Measurements from ENCODE around the gene PROKR1.
"Not testable (repeated sequence)": the region's sequence is repeated elsewhere in the genome, so short reads cannot be mapped to it uniquely, and the experiment has no call there.

Gene PROKR1

DNA sequence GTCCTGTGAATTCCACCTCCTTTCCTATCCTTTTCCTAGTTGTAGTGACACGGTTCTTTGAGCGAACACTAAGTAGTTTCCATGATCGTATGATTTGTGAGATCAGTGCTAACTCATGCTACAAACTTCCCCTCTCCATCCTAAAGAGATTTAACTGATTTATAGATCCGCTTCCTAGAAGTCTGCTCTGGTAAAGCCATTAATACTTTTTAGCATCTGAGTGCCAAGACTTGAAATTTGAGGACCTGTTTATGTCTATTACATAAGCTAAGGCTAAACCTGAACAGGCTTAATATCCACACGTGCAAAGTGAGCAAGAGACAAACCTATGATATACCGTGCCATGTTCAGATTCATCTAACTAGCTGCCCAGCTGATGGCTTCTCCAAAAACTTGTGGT, 14.9 kb downstream of the PROKR1 start:
- no peak for DNase-seq (ENCODE audit: low read depth)

DNA sequence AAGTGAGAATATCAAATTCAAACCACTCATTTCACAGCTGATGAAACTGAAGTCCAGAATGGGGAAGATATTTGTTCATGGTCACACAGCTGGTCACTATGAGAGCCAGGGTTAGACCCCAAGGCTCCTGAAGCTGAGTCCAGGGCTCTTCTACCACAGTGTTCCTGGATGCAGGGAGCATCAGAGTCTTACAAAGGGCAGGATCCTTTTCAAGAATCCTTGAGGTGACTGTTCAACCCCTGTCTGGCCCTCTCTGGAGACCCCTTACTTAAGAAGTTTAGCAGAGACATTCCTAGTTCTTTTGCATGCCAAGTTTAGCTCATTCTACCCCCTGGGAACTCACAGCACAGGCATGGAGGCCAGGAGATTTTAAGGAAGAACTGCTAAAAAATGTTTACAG, 15.7 kb downstream of the PROKR1 start:
- DNase-seq (ENCODE audit: low read depth): no peak

DNA sequence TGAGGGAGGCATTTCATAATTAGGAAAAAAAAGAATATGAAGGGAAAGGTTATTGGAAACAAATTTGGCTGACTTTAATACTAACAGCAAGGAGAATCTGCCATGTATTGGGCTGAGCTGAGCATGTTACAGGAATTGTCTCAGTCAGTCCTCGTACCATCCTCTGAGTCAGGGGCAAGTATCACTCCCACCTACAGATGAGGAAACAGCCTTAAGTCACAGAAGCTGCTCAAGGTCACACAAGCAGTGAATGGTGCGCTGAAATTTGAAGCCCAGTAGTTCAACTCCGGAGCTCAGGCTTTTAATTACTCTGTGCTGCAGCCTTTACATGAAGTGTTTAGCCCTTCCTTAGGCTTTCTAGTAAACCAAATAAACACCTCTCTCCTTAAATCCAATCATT, 17.3 kb downstream of the PROKR1 start:
- DNase-seq (ENCODE audit: low read depth): no peak

DNA sequence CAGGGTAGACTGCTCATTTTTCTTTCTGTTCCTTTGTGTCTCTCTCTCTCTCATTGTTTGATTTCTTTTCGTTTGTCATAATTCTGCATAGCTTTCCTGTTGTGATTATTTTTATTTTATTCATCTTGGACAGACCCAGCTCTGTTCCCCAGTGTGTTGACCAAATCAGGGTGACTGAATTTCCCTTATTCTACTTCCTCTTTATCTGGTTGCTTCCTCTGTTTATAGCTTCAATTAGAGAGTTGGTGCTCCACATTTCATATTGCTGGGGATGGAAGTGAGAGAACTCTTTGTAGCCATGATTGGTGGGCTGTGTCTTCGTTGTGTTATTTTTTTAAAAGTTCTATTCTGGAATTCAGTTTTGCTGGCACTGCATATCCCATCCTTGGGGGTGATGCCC, 19.1 kb downstream of the PROKR1 start:
- no peak for DNase-seq (ENCODE audit: low read depth)

- no peak for DNase-seq (ENCODE audit: low read depth)
These were observed 20.2 kb downstream of the PROKR1 start for GRCh38 chr2:68663371-68664156.

- no peak for DNase-seq (ENCODE audit: low read depth)
These were observed 24.0 kb downstream of the PROKR1 start for GRCh38 chr2:68667371-68667770.

GRCh38 chr2:68669651-68670050, 26.3 kb downstream of the PROKR1 start:
- no peak for DNase-seq (ENCODE audit: low read depth)

DNA sequence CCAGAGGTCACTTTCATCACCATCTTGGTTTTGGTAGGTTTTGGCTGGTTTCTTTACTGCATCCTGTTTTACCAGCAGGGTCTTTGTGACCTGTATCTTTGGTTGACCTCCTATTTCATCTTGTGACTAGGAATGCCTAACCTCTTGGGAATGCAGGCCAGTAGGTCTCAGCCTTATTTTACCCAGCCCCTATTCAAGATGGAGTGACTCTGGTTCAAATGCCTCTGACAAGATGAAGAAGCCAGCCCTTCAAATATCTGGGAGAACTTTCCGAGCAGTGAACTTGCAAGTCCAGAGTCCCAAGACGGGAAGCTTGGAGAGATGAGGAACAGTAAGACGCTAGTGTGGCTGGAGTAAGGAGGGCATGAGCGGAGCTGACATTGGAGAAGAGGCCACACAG, 28.6 kb downstream of the PROKR1 start:
- no peak for DNase-seq (ENCODE audit: low read depth)

DNA sequence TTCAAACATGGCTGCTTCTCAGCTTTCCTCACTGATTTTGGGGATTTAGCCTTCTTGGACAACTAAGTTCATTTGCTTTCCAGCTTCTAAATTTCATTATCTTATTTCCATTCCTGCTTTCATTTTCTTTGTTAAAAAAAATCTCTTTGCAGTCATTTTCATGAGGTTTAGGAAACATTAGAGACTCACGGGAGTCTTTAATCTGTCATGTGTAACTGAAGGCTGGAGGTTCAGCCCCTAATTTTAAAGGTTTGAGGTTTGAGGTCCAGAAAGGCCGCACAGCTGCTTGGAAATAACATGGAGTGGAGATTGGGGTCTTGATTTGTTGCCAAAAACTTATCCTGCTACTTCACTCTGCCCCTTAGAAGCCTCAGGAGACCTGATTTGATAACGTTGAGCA, 30.3 kb downstream of the PROKR1 start:
- no peak for DNase-seq (ENCODE audit: low read depth)

- no peak for DNase-seq (ENCODE audit: low read depth)
These were observed 32.1 kb downstream of the PROKR1 start for GRCh38 chr2:68675470-68675869.

- not testable (repeated sequence) for DNase-seq (ENCODE audit: low read depth)
These were observed 34.5 kb downstream of the PROKR1 start for GRCh38 chr2:68677837-68678236.

DNA sequence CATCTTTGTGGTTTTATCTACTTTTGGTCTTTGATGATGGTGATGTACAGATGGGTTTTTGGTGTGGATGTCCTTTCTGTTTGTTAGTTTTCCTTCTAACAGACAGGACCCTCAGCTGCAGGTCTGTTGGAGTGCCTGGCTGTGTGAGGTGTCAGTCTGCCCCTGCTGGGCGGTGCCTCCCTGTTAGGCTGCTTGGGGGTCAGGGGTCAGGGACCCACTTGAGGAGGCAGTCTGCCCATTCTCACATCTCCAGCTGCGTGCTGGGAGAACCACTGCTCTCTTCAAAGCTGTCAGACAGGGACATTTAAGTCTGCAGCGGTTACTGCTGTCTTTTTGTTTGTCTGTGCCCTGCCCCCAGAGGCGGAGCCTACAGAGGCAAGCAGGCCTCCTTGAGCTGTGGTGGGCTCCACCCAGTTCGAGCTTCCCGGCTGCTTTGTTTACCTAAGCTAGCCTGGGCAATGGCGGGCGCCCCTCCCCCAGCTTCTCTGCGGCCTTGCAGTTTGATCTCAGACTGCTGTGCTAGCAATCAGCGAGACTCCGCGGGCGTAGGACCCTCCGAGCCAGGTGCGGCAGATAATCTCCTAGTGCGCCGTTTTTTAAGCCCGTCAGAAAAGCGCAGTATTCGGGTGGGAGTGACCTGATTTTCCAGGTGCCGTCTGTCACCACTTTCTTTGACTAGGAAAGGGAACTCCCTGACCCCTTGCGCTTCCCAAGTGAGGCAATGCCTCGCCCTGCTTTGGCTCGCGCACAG, 36.0 kb downstream of the PROKR1 start:
- not testable (repeated sequence) for DNase-seq (ENCODE audit: low read depth)

GRCh38 chr2:68679917-68680267, 36.5 kb downstream of the PROKR1 start:
- DNase-seq (ENCODE audit: low read depth): not testable (repeated sequence)

DNA sequence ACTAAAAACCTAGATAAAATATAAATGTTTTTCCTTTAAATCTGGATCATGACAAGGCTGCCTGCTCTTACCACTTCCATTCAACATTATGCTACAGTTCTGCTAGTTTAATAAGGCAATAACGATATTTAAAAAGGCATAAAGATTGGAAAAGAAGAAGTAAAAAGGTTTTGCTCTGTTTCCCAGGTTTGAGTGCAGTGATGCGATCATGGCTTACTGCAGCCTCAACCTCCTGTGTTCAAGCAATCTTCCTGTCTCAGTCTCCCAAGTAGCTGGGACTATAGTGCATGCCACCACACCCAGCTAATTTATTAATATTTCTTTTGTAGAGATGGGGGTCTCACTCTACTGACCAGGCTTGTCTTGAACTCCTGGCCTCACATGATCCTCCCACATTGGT, 40.8 kb downstream of the PROKR1 start:
- DNase-seq (ENCODE audit: low read depth): no peak

- DNase-seq (ENCODE audit: low read depth): no peak
These were observed 42.8 kb downstream of the PROKR1 start for GRCh38 chr2:68686178-68686577.

DNA sequence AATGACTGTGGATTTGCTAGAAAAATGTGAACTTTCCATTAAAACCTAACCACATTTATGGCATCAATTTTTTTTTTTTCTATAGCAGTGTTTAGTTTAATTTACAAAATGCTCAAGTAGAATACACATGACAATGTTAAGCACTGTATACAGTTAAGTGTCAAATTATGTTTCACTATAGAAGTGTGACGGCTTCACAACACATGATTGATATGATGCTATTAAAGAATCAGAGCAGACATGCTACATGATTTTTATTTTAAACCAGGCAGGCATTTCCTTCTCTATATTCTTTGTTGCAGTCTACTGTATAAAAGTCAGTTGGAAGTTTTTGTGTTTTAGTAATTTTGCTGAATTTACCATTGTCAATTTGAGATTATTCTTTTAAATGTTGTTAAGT, 43.6 kb downstream of the PROKR1 start:
- DNase-seq (ENCODE audit: low read depth): no peak

- no peak for DNase-seq (ENCODE audit: low read depth)
These were observed 46.5 kb downstream of the PROKR1 start for GRCh38 chr2:68689553-68690537.

- no peak for DNase-seq (ENCODE audit: low read depth)
These were observed 47.5 kb downstream of the PROKR1 start for GRCh38 chr2:68690851-68691250.

GRCh38 chr2:68692511-68692910, 49.1 kb downstream of the PROKR1 start:
- DNase-seq (ENCODE audit: low read depth): no peak

- DNase-seq (ENCODE audit: low read depth): no peak
These were observed 50.6 kb downstream of the PROKR1 start for GRCh38 chr2:68693951-68694350.

DNA sequence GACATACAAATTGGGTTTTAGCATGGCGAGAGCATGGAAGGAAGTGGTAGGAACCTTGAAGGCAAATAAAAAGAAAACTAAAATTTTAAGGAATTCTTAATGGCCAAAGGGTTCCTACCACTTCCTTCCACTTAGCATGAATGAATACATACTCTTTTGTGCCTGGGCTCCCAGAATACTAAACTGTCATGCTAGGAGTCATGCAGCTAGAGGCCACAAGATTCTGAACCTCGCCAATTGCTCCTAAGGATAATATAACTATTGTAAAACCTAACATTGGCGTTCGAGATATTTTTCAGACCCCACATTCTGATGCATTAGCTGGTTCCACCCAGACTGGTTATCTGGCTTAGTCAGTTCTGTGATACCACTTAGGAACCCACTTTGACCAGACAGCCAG, 52.6 kb downstream of the PROKR1 start:
- no peak for DNase-seq (ENCODE audit: low read depth)

- no peak for DNase-seq (ENCODE audit: low read depth)
These were observed 53.2 kb downstream of the PROKR1 start for GRCh38 chr2:68696554-68696953.

All from fibroblast of gingiva (primary cell).